Mesenchymal stem cell (in vitro differentiated cells and primary cell): ENCODE data around the gene CTBP2.
A peak's percentile ranks its signal among the peaks of the same experiment; 100 is the strongest.

Experiments
- DNase-seq: peaks from one replicate; pipeline ENCODE4 v3.0.0-alpha.2; 2013
- H2AFZ ChIP-seq: one replicate; pipeline ENCODE4 v1.6.1; 2013; ENCODE audit warnings: low read depth, mild to moderate bottlenecking, control low read depth, inconsistent platforms, low read length, moderate library complexity
- H2AK5ac ChIP-seq: 2 replicates; pipeline ENCODE4 v1.6.1; 2013; ENCODE audit warnings: low read length, moderate library complexity, mild to moderate bottlenecking, inconsistent platforms; ENCODE audit not compliant: severe bottlenecking
- H2BK120ac ChIP-seq: one replicate; pipeline ENCODE4 v1.6.1; 2013; ENCODE audit warnings: low read depth, mild to moderate bottlenecking, inconsistent platforms, low read length, moderate library complexity
- H2BK12ac ChIP-seq, 2 experiments: one replicate each; pipeline ENCODE4 v1.6.1; 2013; ENCODE audit warnings: inconsistent platforms in 2 of 2, low read length in 2 of 2, mild to moderate bottlenecking in 2 of 2, moderate library complexity in 2 of 2, control low read depth in 1 of 2
- H2BK15ac ChIP-seq: one replicate; pipeline ENCODE4 v1.6.1; 2013; ENCODE audit warnings: mild to moderate bottlenecking, low read depth, inconsistent platforms; ENCODE audit not compliant: poor library complexity, severe bottlenecking
- H2BK5ac ChIP-seq: 2 replicates; pipeline ENCODE4 v1.6.1; 2013; ENCODE audit warnings: low read depth, mild to moderate bottlenecking, low read length, control low read depth, inconsistent platforms; ENCODE audit not compliant: poor library complexity, severe bottlenecking
- H3K14ac ChIP-seq, 2 experiments: one replicate each; pipeline ENCODE4 v1.6.1; 2013; ENCODE audit warnings: inconsistent platforms in 2 of 2, low read length in 2 of 2, control low read depth in 1 of 2, mild to moderate bottlenecking in 1 of 2, moderate library complexity in 1 of 2
- H3K18ac ChIP-seq, 2 experiments: one replicate each; pipeline ENCODE4 v1.6.1; 2013; ENCODE audit warnings: inconsistent platforms in 2 of 2, low read length in 2 of 2, control low read depth in 1 of 2, low read depth in 1 of 2, mild to moderate bottlenecking in 1 of 2
- H3K23ac ChIP-seq, 2 experiments: one replicate each; pipeline ENCODE4 v1.6.1; 2013; ENCODE audit warnings: inconsistent platforms in 2 of 2, low read length in 2 of 2, mild to moderate bottlenecking in 2 of 2, moderate library complexity in 2 of 2, control low read depth in 1 of 2
- H3K27ac ChIP-seq: 2 replicates; pipeline ENCODE4 v1.5.1; 2013; ENCODE audit warnings: mild to moderate bottlenecking, moderate library complexity, low read length, control low read depth, inconsistent platforms; ENCODE audit not compliant: poor library complexity, severe bottlenecking
- H3K27me3 ChIP-seq, 2 experiments: 2 replicates each; pipeline versions ENCODE4 v1.6.1 to v1.7.0; 2013; ENCODE audit warnings: low read length in 2 of 2, mild to moderate bottlenecking in 2 of 2, moderate library complexity in 2 of 2, control low read depth in 1 of 2, inconsistent platforms in 1 of 2; ENCODE audit not compliant: control insufficient read depth in 1 of 2, insufficient read depth in 1 of 2
- H3K36me3 ChIP-seq, 2 experiments: 2 replicates each; pipeline versions ENCODE4 v1.6.1 to v1.7.0; 2013; ENCODE audit warnings: low read length in 2 of 2, control low read depth in 1 of 2, inconsistent platforms in 1 of 2, low read depth in 1 of 2, mild to moderate bottlenecking in 1 of 2; ENCODE audit not compliant: insufficient read depth in 2 of 2, control insufficient read depth in 1 of 2
- H3K4ac ChIP-seq, 2 experiments: one replicate each; pipeline ENCODE4 v1.6.1; 2013; ENCODE audit warnings: inconsistent platforms in 2 of 2, low read length in 2 of 2, mild to moderate bottlenecking in 2 of 2, moderate library complexity in 2 of 2, control low read depth in 1 of 2, low read depth in 1 of 2
- H3K4me1 ChIP-seq: 2 replicates; pipeline ENCODE4 v1.6.1; 2013; ENCODE audit warnings: low read depth, low read length, control low read depth; ENCODE audit not compliant: control insufficient read depth, insufficient read depth
- H3K4me2 ChIP-seq: 2 replicates; pipeline ENCODE4 v1.6.1; 2013; ENCODE audit warnings: low read length, mild to moderate bottlenecking, inconsistent platforms; ENCODE audit not compliant: poor library complexity, severe bottlenecking
- H3K4me3 ChIP-seq, 2 experiments: 2 replicates each; pipeline versions ENCODE4 v1.5.1 to v1.7.0; 2013; ENCODE audit warnings: low read length in 2 of 2, mild to moderate bottlenecking in 2 of 2, control low read depth in 1 of 2, low read depth in 1 of 2; ENCODE audit not compliant: insufficient read depth in 1 of 2
- H3K79me1 ChIP-seq: replicated peaks from 2 replicates; pipeline ENCODE4 v1.6.1; 2013; ENCODE audit warnings: mild to moderate bottlenecking, control low read depth, low read length, inconsistent platforms; ENCODE audit not compliant: poor library complexity, severe bottlenecking
- H3K9ac ChIP-seq: 2 replicates; pipeline ENCODE4 v1.7.0; 2013; ENCODE audit warnings: mild to moderate bottlenecking, low read length, moderate library complexity
- H3K9me3 ChIP-seq: 2 replicates; pipeline ENCODE4 v1.7.0; 2013; ENCODE audit warnings: mild to moderate bottlenecking, low read length; ENCODE audit not compliant: control insufficient read depth
- H4K8ac ChIP-seq: one replicate; pipeline ENCODE4 v1.6.1; 2013; ENCODE audit warnings: inconsistent platforms, mild to moderate bottlenecking, low read length, moderate library complexity
- H4K91ac ChIP-seq: one replicate; pipeline ENCODE4 v1.6.1; 2013; ENCODE audit warnings: mild to moderate bottlenecking, low read length, inconsistent platforms
- WGBS: methylation state at CpG from one replicate; pipeline ENCODE4 v1.1.7; 2013; ENCODE audit warnings: mixed read lengths; 5-methylcytosine and 5-hydroxymethylcytosine counted together

Gene CTBP2

DNA sequence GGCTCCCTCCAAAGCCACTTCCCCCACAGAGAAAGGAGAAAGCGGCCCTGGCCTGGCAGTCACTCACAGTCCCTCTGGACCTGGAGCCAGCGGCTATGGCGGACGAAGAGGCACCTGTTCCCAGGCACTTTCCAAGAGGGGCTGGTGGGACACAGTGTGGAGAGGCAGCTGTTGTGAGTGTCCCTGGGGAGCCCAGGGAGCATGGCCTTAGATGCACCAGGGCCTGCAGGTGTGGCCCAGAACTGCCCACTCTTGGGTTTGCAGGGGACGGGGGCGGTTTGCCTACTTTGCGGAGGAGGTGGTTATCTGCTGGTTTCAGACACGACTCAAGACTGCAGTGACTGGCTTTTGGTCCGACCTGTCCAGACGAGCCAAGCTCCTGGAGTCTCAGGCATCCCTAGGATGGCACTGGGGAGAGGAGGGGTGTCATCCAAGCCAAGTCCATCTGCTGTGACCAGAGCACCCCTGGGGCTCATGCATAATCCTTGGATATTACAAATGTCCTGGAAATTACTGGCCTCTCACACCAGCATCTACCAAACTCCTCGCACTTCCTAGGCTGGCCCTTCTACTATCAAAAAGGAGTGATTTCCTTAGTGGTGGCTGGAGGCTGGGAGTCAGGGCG, 18.4 kb downstream of the CTBP2 start:
- Histone ChIP-seq H2BK5ac (no peak overlapping the region), H3K4me3 (no peak overlapping the region), H3K27ac (no peak overlapping the region), H3K4me1 (peaks cover 31% of the 10 kb centered on the region), H2BK12ac (no peak overlapping the region), H4K91ac (peak overlapping the region; percentile 5), H3K4me2 (no peak overlapping the region), H3K9me3 (no peaks in the 10 kb centered on the region), H3K23ac (no peak overlapping the region), H4K8ac (no peak overlapping the region), H3K14ac (no peak overlapping the region), H3K4ac (no peak overlapping the region), H2BK120ac (no peak overlapping the region), H2AFZ (no peak overlapping the region), H3K27me3 (no peaks in the 10 kb centered on the region), H3K79me1 (peaks cover 22% of the 10 kb centered on the region), H3K36me3 (peaks cover 17 to 34% of the 10 kb centered on the region in 2 experiments), H2BK15ac (no peak overlapping the region), H3K9ac (no peak overlapping the region), H2AK5ac (no peak overlapping the region), H3K18ac (no peak overlapping the region)
- 98% methylated on average over 10 of the region's 12 CpGs for WGBS
- no peak for DNase-seq

DNA sequence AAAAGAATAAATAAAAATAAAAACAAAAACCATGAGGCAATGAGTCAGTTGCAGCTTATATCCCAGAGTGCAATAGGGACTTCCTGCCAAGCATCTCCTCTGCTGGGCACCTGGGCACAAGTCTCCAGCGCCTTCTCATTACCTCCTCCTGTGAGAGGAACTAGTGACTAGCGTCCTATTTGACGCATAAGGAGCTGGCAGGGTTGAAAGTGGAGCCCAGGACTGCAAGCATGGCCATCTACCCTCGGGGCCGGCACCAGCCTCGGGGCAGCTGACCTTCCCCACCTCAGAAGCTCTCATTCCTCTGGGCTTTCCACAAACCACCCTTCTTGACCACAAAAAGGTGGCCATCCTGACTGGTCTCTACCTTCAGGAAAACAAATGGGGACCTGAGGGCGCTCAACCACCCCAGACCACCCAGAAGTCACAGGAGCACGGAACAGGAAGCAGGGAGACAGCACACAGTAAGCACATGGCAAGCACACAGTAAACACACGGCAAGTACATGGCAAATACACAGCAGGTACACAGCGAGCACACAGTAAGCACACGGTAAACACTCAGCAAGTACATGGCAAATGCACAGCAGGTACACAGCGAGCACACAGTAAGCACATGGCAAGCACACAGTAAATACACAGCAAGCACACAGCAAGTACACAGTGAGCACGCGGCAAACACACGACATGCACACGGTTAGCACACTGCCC, 19.1 kb downstream of the CTBP2 start:
- peaks cover 22% of the 10 kb centered on the region for H3K79me1 ChIP-seq
- no peak overlapping the region for H3K9ac ChIP-seq
- no peaks in the 10 kb centered on the region for H3K9me3 ChIP-seq
- no peak overlapping the region for H2BK120ac ChIP-seq
- peaks cover 29% of the 10 kb centered on the region for H3K4me1 ChIP-seq
- no peak overlapping the region for H3K4me3 ChIP-seq
- H3K36me3 ChIP-seq: peaks cover 17 to 34% of the 10 kb centered on the region in 2 experiments
- H2AFZ ChIP-seq: no peak overlapping the region
- H3K27me3 ChIP-seq: no peaks in the 10 kb centered on the region
- no peak overlapping the region for H4K8ac ChIP-seq
- DNase-seq: no peak
- no peak overlapping the region for H2BK5ac ChIP-seq
- no peak overlapping the region for H4K91ac ChIP-seq
- no peak overlapping the region for H3K18ac ChIP-seq
- no peak overlapping the region for H2BK15ac ChIP-seq
- peak overlapping the region in 1 of 2 experiments; percentile 5 for H3K14ac ChIP-seq
- no peak overlapping the region for H3K23ac ChIP-seq
- no peak overlapping the region for H2AK5ac ChIP-seq
- 97% methylated on average over 13 of the region's 16 CpGs for WGBS
- no peak overlapping the region for H3K4me2 ChIP-seq
- no peak overlapping the region for H2BK12ac ChIP-seq
- no peak overlapping the region for H3K4ac ChIP-seq
- no peak overlapping the region for H3K27ac ChIP-seq

DNA sequence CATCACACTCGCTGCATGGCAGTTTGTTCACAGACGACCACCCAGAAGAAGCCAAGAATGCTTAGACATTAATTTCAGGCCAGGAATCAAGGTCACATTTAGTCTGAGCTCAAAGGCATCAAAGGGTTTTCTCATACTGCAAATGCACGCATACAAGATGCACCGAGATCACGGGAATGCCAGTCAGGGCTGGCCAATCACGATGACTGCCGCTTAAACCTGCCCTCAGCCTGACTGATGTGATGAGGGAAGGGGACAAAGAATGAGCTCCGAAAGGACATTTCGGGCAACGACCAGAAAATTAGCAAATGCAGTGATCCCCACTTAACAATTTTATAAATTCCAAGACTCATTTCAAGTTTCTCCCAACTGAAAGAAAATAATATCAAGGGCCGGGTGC, 20.2 kb downstream of the CTBP2 start:
- DNase-seq: no peak
- Histone ChIP-seq H3K79me1 (peaks cover 26% of the 10 kb centered on the region), H3K27me3 (no peaks in the 10 kb centered on the region), H3K14ac (no peak overlapping the region), H3K9ac (no peak overlapping the region), H2AK5ac (no peak overlapping the region), H3K4ac (no peak overlapping the region), H3K4me1 (peaks cover 36% of the 10 kb centered on the region), H2BK15ac (no peak overlapping the region), H3K4me2 (no peak overlapping the region), H4K8ac (no peak overlapping the region), H3K9me3 (no peaks in the 10 kb centered on the region), H2BK120ac (no peak overlapping the region), H4K91ac (no peak overlapping the region), H2BK12ac (no peak overlapping the region), H3K23ac (no peak overlapping the region), H2BK5ac (no peak overlapping the region), H2AFZ (no peak overlapping the region), H3K4me3 (no peak overlapping the region), H3K36me3 (peaks cover 23 to 45% of the 10 kb centered on the region in 2 experiments), H3K27ac (no peak overlapping the region), H3K18ac (no peak overlapping the region)
- 96% methylated on average over 11 of the region's 11 CpGs for WGBS

- no peak overlapping the region for H2BK120ac ChIP-seq
- H2AFZ ChIP-seq: no peak overlapping the region
- H2BK5ac ChIP-seq: no peak overlapping the region
- no peak overlapping the region for H2BK15ac ChIP-seq
- peaks cover 29% of the 10 kb centered on the region for H3K79me1 ChIP-seq
- no peak overlapping the region for H4K8ac ChIP-seq
- no peak overlapping the region for H3K9ac ChIP-seq
- no peak overlapping the region for H3K23ac ChIP-seq
- H3K9me3 ChIP-seq: no peaks in the 10 kb centered on the region
- H2BK12ac ChIP-seq: no peak overlapping the region
- no peak overlapping the region for H3K18ac ChIP-seq
- H3K4me2 ChIP-seq: no peak overlapping the region
- peak overlapping the region; percentile 46 for H4K91ac ChIP-seq
- peaks cover 33% of the 10 kb centered on the region for H3K4me1 ChIP-seq
- DNase-seq: no peak
- no peaks in the 10 kb centered on the region for H3K27me3 ChIP-seq
- WGBS: 93% methylated on average over 25 of the region's 25 CpGs
- no peak overlapping the region for H3K27ac ChIP-seq
- H2AK5ac ChIP-seq: no peak overlapping the region
- H3K36me3 ChIP-seq: peaks cover 30 to 54% of the 10 kb centered on the region in 2 experiments
- no peak overlapping the region for H3K4me3 ChIP-seq
- H3K14ac ChIP-seq: no peak overlapping the region
- H3K4ac ChIP-seq: no peak overlapping the region
These were observed 22.5 kb downstream of the CTBP2 start for GRCh38 chr10:125137601-125138438.
